Middle frontal gyrus (tissue), 1 donor: Measurements from ENCODE around the gene CPSF4L.

ENCODE experiments used
- DNase-seq: peaks from one replicate; pipeline ENCODE4 v3.0.0-alpha.2; 2015; ENCODE audit warnings: low spot score; ENCODE audit errors: extremely low spot score

The CPSF4L gene

DNA sequence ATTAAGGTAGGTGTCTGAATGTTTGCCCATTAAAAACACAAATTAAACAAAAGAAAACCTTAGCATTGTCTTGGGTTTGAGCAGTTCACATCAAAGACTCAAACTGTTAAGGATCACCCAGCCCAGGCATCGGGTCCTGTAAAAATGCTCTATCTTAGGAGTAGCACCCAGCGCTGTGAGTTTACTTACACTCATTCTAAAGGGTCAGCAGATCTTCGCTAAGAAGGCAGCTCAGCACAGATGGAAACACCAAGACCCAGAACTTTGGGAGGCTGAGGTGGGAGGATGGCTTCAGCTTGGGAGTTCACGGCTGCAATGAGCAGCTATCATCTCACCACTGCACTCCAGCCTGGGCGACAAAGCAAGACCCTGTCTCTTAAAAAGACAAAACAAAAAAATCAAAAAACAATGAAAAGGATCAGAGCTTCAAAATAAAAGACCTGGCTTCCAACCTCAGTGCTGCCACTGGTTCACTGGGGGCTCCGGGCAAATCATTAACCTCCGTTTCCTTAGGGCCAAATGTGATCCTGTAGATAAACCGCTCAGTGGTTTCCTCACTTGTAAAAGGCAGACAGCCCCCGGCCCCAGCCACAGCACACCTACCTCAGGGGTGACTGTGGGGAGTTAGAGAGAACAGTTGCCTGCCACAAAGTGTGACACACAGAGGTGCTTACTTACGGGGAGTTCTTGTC lies 57.7 kb downstream of the CPSF4L start:
- DNase-seq = no peak

GRCh38 chr17:73203135-73203787 lies 58.4 kb downstream of the CPSF4L start:
- DNase-seq = no peak

DNA sequence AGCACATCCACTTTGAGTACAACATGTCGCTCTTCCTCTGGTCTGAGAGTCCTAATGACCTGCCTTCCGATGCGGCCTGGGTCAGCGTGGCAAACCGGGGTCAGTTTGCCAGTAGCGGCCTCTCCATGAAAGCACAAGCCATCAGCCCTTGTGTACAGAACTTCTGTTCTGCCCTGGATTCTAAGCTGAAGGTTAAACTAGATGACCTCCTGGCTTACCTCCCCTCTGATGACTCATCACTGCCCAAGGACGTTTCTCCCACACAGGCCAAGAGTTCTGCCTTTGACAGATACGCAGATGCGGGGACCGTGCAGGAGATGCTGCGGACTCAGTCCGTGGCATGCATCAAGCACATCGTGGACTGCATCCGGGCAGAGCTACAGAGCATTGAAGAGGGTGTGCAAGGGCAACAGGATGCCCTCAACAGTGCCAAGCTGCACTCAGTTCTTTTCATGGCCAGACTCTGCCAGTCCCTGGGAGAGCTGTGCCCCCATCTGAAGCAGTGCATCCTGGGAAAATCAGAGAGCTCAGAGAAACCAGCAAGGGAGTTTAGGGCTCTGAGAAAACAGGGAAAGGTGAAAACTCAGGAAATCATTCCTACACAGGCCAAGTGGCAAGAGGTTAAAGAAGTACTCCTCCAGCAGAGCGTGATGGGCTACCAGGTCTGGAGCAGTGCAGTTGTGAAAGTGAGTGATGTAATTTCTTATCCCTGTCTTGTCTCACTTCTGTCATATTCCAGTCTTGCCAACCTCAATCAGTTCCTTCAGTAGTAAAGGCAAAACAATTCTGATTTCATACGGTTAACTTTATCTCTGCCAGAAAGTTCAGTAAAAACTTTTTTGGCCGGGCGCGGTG lies 60.2 kb downstream of the CPSF4L start:
- DNase-seq = no peak

GRCh38 chr17:73200476-73200875 lies 61.2 kb downstream of the CPSF4L start:
- no peak for DNase-seq

- DNase-seq = no peak
These were observed 61.8 kb downstream of the CPSF4L start for GRCh38 chr17:73199751-73200317.

- DNase-seq = no peak
These were observed 62.8 kb downstream of the CPSF4L start for GRCh38 chr17:73198930-73199260.
